Glutamatergic neuron (in vitro differentiated cells): ENCODE results near the gene SMOC2. TPM values are rescaled to one million over a fixed set of nuclear protein-coding genes. Genes with fewer than 3 reads are reported as not detected.

Experiments
- DNase-seq: peaks from one replicate; pipeline ENCODE4 v3.0.0; 2022
- H3K27ac Mint-ChIP-seq: one replicate; pipeline ENCODE4 v1.8.0; 2020; ENCODE audit warnings: mild to moderate bottlenecking, mixed read lengths, inconsistent platforms; ENCODE audit not compliant: unreplicated experiment
- H3K27me3 Mint-ChIP-seq: one replicate; pipeline ENCODE4 v1.8.0; 2020; ENCODE audit warnings: mild to moderate bottlenecking, moderate library complexity, mixed read lengths, inconsistent platforms; ENCODE audit not compliant: unreplicated experiment
- H3K36me3 Mint-ChIP-seq: one replicate; pipeline ENCODE4 v1.8.0; 2020; ENCODE audit warnings: mild to moderate bottlenecking, mixed read lengths, inconsistent platforms; ENCODE audit not compliant: unreplicated experiment
- H3K4me1 Mint-ChIP-seq: one replicate; pipeline ENCODE4 v1.8.0; 2020; ENCODE audit warnings: mild to moderate bottlenecking, low read depth, mixed read lengths, inconsistent platforms; ENCODE audit not compliant: unreplicated experiment
- H3K4me3 Mint-ChIP-seq: one replicate; pipeline ENCODE4 v1.8.0; 2020; ENCODE audit warnings: mild to moderate bottlenecking, mixed read lengths, inconsistent platforms; ENCODE audit not compliant: unreplicated experiment
- H3K9me3 Mint-ChIP-seq: one replicate; pipeline ENCODE4 v1.8.0; 2020; ENCODE audit warnings: mild to moderate bottlenecking, moderate library complexity, mixed read lengths, inconsistent platforms; ENCODE audit not compliant: unreplicated experiment
- total RNA-seq: library from RNA; stranded (reverse); fragmentation: NEBNext Ultra II Directional; extraction: Animal tissue kit (Norgen Biotek cat#: 25700); gene quantifications from one replicate; pipeline ENCODE4 v1.2.1, GENCODE V29; 2021; ENCODE audit not compliant: unreplicated experiment
- TF ChIP-seq, protein P1 (sequence below): fragments of 200-600 bp; sonication (generic); IDR thresholded peaks from one replicate; pipeline ENCODE4 v1.5.0; 2021; ENCODE audit not compliant: partially characterized antibody, unreplicated experiment

Gene SMOC2
- total RNA-seq, 1 donor from 2014 or later: 0.44 TPM

DNA sequence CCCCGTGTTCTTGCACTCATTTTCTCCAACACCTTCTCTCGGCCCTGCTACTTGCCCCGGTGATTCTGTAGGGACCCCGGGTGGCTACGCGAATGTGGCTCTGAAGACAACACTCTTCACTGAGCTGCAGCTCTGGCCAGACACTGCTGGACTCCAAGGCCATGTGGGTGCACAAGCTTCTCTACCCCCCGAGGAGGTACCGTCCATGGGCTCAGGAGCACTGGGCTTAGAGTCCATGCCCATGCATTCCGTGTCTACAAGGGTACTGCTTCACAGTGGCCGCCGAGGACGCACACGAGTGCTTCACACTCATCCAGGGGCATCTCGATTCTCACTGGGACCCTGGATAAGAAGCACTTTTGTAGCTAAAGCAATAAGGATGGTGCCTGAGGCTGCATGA lies 59.5 kb downstream of the SMOC2 start:
- Mint-ChIP-seq H3K27ac (no peak overlapping the region), H3K36me3 (peaks cover 16% of the 10 kb centered on the region), H3K4me3 (no peak overlapping the region), H3K4me1 (no peaks in the 10 kb centered on the region), H3K27me3 (peaks cover 4% of the 10 kb centered on the region), H3K9me3 (no peaks in the 10 kb centered on the region)
- TF ChIP-seq, protein P1, sequence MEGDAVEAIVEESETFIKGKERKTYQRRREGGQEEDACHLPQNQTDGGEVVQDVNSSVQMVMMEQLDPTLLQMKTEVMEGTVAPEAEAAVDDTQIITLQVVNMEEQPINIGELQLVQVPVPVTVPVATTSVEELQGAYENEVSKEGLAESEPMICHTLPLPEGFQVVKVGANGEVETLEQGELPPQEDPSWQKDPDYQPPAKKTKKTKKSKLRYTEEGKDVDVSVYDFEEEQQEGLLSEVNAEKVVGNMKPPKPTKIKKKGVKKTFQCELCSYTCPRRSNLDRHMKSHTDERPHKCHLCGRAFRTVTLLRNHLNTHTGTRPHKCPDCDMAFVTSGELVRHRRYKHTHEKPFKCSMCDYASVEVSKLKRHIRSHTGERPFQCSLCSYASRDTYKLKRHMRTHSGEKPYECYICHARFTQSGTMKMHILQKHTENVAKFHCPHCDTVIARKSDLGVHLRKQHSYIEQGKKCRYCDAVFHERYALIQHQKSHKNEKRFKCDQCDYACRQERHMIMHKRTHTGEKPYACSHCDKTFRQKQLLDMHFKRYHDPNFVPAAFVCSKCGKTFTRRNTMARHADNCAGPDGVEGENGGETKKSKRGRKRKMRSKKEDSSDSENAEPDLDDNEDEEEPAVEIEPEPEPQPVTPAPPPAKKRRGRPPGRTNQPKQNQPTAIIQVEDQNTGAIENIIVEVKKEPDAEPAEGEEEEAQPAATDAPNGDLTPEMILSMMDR: no peak
- no peak for DNase-seq

DNA sequence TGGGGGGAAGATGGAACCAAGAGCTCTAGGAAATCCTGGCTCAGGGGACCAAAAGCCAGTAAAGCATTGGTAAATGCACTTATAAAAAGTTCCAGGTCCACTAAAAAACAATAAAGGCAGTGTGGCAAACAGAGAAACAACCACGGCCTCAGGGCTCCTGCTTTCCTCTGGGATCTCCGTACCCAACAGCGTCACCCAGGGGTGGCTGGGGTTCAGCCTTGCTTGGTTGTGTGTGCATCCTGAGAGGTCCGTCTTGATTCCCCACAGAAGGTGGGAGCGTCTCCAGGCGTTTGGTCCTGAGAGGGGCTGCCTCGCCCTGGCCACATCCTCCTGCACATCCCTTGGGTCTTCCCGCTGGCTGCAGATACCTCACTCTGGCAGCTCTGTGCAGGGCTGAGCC lies 60.6 kb downstream of the SMOC2 start:
- Mint-ChIP-seq H3K4me1 (no peaks in the 10 kb centered on the region), H3K4me3 (no peak overlapping the region), H3K27ac (no peak overlapping the region), H3K9me3 (no peaks in the 10 kb centered on the region), H3K27me3 (peaks cover 4% of the 10 kb centered on the region), H3K36me3 (peaks cover 16% of the 10 kb centered on the region)
- DNase-seq: no peak
- TF ChIP-seq, protein P1: no peak

DNA sequence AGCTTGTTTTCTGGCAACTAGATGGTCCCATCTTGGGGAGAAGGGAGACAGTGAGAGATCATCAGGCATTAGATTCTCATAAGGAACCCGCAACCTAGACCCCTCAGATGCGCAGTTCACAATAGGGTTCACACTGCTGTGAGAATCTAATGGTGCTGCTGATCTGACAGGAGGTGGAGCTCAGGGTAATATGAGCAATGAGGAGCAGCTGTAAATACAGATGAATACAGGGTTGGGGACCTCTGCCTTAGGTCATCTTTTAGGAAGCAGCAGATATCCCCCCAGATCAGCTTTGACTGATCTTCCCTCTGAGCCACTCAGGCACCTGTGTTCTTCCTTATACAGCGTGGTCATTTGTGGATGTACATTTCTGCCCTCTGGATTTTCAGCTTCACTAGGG lies 63.4 kb downstream of the SMOC2 start:
- peaks cover 16% of the 10 kb centered on the region for H3K36me3 Mint-ChIP-seq
- no peaks in the 10 kb centered on the region for H3K9me3 Mint-ChIP-seq
- no peak overlapping the region for H3K27ac Mint-ChIP-seq
- TF ChIP-seq, protein P1: no peak
- H3K27me3 Mint-ChIP-seq: peaks cover 4% of the 10 kb centered on the region
- no peaks in the 10 kb centered on the region for H3K4me1 Mint-ChIP-seq
- DNase-seq: no peak
- no peak overlapping the region for H3K4me3 Mint-ChIP-seq

DNA sequence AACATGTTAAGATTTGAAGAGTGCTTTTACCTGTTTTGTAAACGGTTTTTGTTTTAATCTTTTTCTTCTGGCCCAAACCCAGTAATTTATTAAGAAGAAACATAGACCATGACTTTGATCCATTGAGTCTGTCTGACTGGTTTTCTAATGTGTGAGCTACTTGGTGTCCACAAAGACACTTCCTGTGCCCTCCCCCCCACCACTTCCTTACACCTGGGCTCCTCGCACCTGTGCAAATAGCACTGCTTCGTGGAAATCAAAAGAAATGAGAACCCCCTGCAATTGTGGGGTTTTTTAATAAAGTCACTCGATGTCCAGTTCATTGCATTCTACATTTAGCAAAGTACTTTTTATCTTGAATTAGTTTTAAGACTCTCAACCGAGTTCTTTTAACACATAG lies 65.5 kb downstream of the SMOC2 start:
- H3K4me3 Mint-ChIP-seq: no peak overlapping the region
- H3K9me3 Mint-ChIP-seq: no peaks in the 10 kb centered on the region
- H3K27ac Mint-ChIP-seq: no peak overlapping the region
- DNase-seq: no peak
- TF ChIP-seq, protein P1: no peak
- H3K36me3 Mint-ChIP-seq: peaks cover 11% of the 10 kb centered on the region
- no peaks in the 10 kb centered on the region for H3K4me1 Mint-ChIP-seq
- peaks cover 4% of the 10 kb centered on the region for H3K27me3 Mint-ChIP-seq

DNA sequence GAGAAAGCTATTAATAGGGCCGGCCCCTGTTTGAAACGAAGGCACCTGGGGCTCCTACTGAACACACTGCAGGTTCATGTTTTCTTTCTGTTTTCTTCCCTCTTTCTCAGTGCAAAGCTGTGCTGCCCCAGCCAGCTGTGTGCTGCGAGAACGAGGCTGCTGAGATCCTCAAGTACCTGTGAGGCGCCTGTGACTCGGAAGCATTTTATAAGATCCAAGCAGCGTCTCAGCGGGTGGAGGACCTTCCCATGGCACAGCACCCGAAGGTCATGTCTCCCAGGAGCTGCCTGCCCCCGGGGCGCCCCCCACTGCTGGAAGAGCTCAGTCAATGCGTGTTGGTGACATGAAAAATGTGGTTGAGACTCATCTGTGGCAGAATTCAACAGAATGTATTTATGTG lies 66.3 kb downstream of the SMOC2 start:
- H3K27me3 Mint-ChIP-seq: peaks cover 4% of the 10 kb centered on the region
- DNase-seq: no peak
- no peaks in the 10 kb centered on the region for H3K9me3 Mint-ChIP-seq
- H3K36me3 Mint-ChIP-seq: peaks cover 11% of the 10 kb centered on the region
- TF ChIP-seq, protein P1: no peak
- no peak overlapping the region for H3K27ac Mint-ChIP-seq
- H3K4me3 Mint-ChIP-seq: no peak overlapping the region
- H3K4me1 Mint-ChIP-seq: peaks cover 2% of the 10 kb centered on the region
